Left hindlimb (tissue), 1 donor: Measurements from ENCODE around the gene SHLD1.

Source experiments
- DNase-seq: peaks from one replicate; pipeline ENCODE4 v3.0.0-alpha.2; 2018

The SHLD1 gene

DNA sequence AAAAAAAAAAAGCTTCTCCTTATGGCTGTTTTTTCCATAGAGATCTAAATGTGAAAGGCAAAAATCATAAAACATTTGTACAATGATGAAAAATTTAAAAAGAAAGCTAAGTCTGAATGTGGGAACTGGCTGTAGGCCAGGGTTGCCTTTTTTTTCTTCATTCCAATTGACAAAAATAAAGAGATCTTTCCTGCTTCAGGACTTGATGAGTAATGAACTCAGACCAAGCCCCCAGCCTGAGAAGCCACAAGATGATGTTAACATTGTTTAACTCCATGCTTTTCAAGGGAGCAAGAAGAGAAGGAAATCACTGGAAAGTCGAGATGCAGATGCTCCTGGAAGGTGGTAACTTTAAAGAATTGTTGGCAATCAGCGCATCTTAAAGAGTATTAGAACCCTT, 158.8 kb downstream of the SHLD1 start:
- no peak for DNase-seq

DNA sequence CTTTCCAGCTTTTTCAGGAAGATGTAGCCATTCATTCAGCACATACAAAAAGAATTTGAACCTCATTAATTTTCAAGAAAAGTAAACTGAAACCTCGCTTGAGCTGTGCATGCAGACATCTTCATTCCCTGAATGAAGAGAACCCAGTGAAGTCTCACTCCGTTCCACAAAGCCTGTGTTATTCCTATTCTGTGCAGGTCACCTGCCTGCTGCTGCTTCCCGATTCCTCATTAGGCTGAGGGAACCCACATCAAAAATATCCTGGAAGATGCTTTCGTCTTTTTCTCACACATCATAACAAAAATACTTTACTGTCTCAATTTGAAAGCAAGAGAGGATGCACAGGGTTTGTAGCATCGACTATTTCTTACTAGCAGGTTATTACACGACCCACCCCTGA, 160.0 kb downstream of the SHLD1 start:
- no peak for DNase-seq

GRCh38 chr20:5913166-5913565, 163.0 kb downstream of the SHLD1 start:
- no peak for DNase-seq
